HG03103 (cell line): ENCODE measurements around the gene ZDHHC7.

ENCODE experiments used
- ATAC-seq: cut with Tn5 transposase; IDR thresholded peaks from one replicate; pipeline ENCODE4 v1.9.1; 2021; ENCODE audit warnings: low read depth; ENCODE audit not compliant: unreplicated experiment

Gene ZDHHC7

GRCh38 chr16:84970447-84971127, 40.7 kb downstream of the ZDHHC7 start:
- no peak for ATAC-seq

- no peak for ATAC-seq
These were observed 43.5 kb downstream of the ZDHHC7 start for GRCh38 chr16:84967828-84968227.

GRCh38 chr16:84965428-84966415, 45.6 kb downstream of the ZDHHC7 start:
- ATAC-seq, result no peak

GRCh38 chr16:84964386-84965128, 46.8 kb downstream of the ZDHHC7 start:
- no peak for ATAC-seq

- ATAC-seq, result no peak
These were observed 48.3 kb downstream of the ZDHHC7 start for GRCh38 chr16:84963066-84963465.

- no peak for ATAC-seq
These were observed 50.4 kb downstream of the ZDHHC7 start for GRCh38 chr16:84960942-84961341.

- no peak for ATAC-seq
These were observed 51.4 kb downstream of the ZDHHC7 start for GRCh38 chr16:84959784-84960417.

- ATAC-seq, result no peak
These were observed 52.2 kb downstream of the ZDHHC7 start for GRCh38 chr16:84959045-84959576.

GRCh38 chr16:84957792-84958191, 53.5 kb downstream of the ZDHHC7 start:
- no peak for ATAC-seq

- ATAC-seq, result no peak
These were observed 54.1 kb downstream of the ZDHHC7 start for GRCh38 chr16:84957192-84957591.

GRCh38 chr16:84955427-84955826, 55.9 kb downstream of the ZDHHC7 start:
- no peak for ATAC-seq

GRCh38 chr16:84953190-84953746, 58.1 kb downstream of the ZDHHC7 start:
- no peak for ATAC-seq

- ATAC-seq, result no peak
These were observed 58.8 kb downstream of the ZDHHC7 start for GRCh38 chr16:84952335-84953189.

GRCh38 chr16:84950906-84951305, 60.4 kb downstream of the ZDHHC7 start:
- no peak for ATAC-seq

- ATAC-seq, result no peak
These were observed 61.4 kb downstream of the ZDHHC7 start for GRCh38 chr16:84949772-84950436.

- no peak for ATAC-seq
These were observed 62.3 kb downstream of the ZDHHC7 start for GRCh38 chr16:84948851-84949610.

- no peak for ATAC-seq
These were observed 63.1 kb downstream of the ZDHHC7 start for GRCh38 chr16:84947996-84948850.
